Measurements from ENCODE around the gene C5.

C5 gene

GRCh38 chr9:120937596-120937995 lies 112.5 kb downstream of the C5 start:
- Histone ChIP-seq H3K27ac (replicated peaks) (no peak overlapping the region), H3K27me3 (ENCODE audit: insufficient read depth, poor library complexity, severe bottlenecking) (no peaks in the 10 kb centered on the region), H3K4me3 (replicated peaks; ENCODE audit: insufficient read depth, low read length) (no peak overlapping the region)
- no peak for DNase-seq (ENCODE audit: low read depth in 1 of 2, low spot score in 1 of 2)
- TF ChIP-seq POLR2AphosphoS5 (IDR thresholded peaks at IDR 0.05; ENCODE audit: low read depth) (no peak), REST (IDR thresholded peaks at IDR 0.05; ENCODE audit: insufficient replicate concordance, low read depth) (no peak), GABPA (IDR thresholded peaks at IDR 0.05; ENCODE audit: low read depth) (no peak), SPI1 (IDR thresholded peaks at IDR 0.05; ENCODE audit: borderline replicate concordance, low read depth) (no peak)
- TF ChIP-seq, protein P1, sequence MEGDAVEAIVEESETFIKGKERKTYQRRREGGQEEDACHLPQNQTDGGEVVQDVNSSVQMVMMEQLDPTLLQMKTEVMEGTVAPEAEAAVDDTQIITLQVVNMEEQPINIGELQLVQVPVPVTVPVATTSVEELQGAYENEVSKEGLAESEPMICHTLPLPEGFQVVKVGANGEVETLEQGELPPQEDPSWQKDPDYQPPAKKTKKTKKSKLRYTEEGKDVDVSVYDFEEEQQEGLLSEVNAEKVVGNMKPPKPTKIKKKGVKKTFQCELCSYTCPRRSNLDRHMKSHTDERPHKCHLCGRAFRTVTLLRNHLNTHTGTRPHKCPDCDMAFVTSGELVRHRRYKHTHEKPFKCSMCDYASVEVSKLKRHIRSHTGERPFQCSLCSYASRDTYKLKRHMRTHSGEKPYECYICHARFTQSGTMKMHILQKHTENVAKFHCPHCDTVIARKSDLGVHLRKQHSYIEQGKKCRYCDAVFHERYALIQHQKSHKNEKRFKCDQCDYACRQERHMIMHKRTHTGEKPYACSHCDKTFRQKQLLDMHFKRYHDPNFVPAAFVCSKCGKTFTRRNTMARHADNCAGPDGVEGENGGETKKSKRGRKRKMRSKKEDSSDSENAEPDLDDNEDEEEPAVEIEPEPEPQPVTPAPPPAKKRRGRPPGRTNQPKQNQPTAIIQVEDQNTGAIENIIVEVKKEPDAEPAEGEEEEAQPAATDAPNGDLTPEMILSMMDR (IDR thresholded peaks at IDR 0.05; ENCODE audit: insufficient read depth, low read length): no peak

- Histone ChIP-seq H3K27me3 (ENCODE audit: insufficient read depth, poor library complexity, severe bottlenecking) (no peaks in the 10 kb centered on the region), H3K4me3 (replicated peaks; ENCODE audit: insufficient read depth, low read length) (no peak overlapping the region), H3K27ac (replicated peaks) (no peak overlapping the region)
- TF ChIP-seq SPI1 (IDR thresholded peaks at IDR 0.05; ENCODE audit: borderline replicate concordance, low read depth): no peak
- no peak for TF ChIP-seq REST (IDR thresholded peaks at IDR 0.05; ENCODE audit: insufficient replicate concordance, low read depth)
- TF ChIP-seq, protein P1 (IDR thresholded peaks at IDR 0.05; ENCODE audit: insufficient read depth, low read length): no peak
- TF ChIP-seq GABPA (IDR thresholded peaks at IDR 0.05; ENCODE audit: low read depth): no peak
- no peak for TF ChIP-seq POLR2AphosphoS5 (IDR thresholded peaks at IDR 0.05; ENCODE audit: low read depth)
- DNase-seq (ENCODE audit: low read depth in 1 of 2, low spot score in 1 of 2): no peak
These were observed 112.9 kb downstream of the C5 start for GRCh38 chr9:120937127-120937526.

GRCh38 chr9:120936764-120937122 lies 113.3 kb downstream of the C5 start:
- Histone ChIP-seq H3K27me3 (ENCODE audit: insufficient read depth, poor library complexity, severe bottlenecking) (no peaks in the 10 kb centered on the region), H3K27ac (replicated peaks) (no peak overlapping the region), H3K4me3 (replicated peaks; ENCODE audit: insufficient read depth, low read length) (no peak overlapping the region)
- DNase-seq (ENCODE audit: low read depth in 1 of 2, low spot score in 1 of 2): no peak
- TF ChIP-seq, protein P1 (IDR thresholded peaks at IDR 0.05; ENCODE audit: insufficient read depth, low read length): no peak
- TF ChIP-seq SPI1 (IDR thresholded peaks at IDR 0.05; ENCODE audit: borderline replicate concordance, low read depth) (no peak), GABPA (IDR thresholded peaks at IDR 0.05; ENCODE audit: low read depth) (no peak), POLR2AphosphoS5 (IDR thresholded peaks at IDR 0.05; ENCODE audit: low read depth) (no peak), REST (IDR thresholded peaks at IDR 0.05; ENCODE audit: insufficient replicate concordance, low read depth) (no peak)
